Measurements from ENCODE around the gene POLN.
A peak's percentile ranks its signal among the peaks of the same experiment; 100 is the strongest.

The POLN gene

GRCh38 chr4:2263926-2264321 lies 22.0 kb upstream of the POLN start:
- DNase-seq (ENCODE audit: low read depth) = no peak

- DNase-seq (ENCODE audit: low read depth) = no peak
Measured at GRCh38 chr4:2262944-2263250, 21.0 kb upstream of the POLN start.

- DNase-seq (ENCODE audit: low read depth) = peak; percentile 99
Measured at GRCh38 chr4:2262145-2262943, 20.4 kb upstream of the POLN start.

GRCh38 chr4:2261853-2262144 lies 19.9 kb upstream of the POLN start, which contains the start of gene MXD4:
Gene MXD4 (minus strand): TSS chr4:2262109. CDS start chr4:2261980, 129 bp downstream.
- no peak for DNase-seq (ENCODE audit: low read depth)

GRCh38 chr4:2261110-2261852 lies 19.4 kb upstream of the POLN start:
- peak; percentile 67 for DNase-seq (ENCODE audit: low read depth)

GRCh38 chr4:2260344-2261109 lies 18.6 kb upstream of the POLN start:
- DNase-seq (ENCODE audit: low read depth) = no peak

- no peak for DNase-seq (ENCODE audit: low read depth)
Measured at GRCh38 chr4:2259541-2260343, 17.8 kb upstream of the POLN start.

GRCh38 chr4:2259036-2259540 lies 17.2 kb upstream of the POLN start:
- no peak for DNase-seq (ENCODE audit: low read depth)

GRCh38 chr4:2258091-2259035 lies 16.4 kb upstream of the POLN start:
- no peak for DNase-seq (ENCODE audit: low read depth)

- DNase-seq (ENCODE audit: low read depth) = no peak
Measured at GRCh38 chr4:2257361-2258081, 15.6 kb upstream of the POLN start.

- no peak for DNase-seq (ENCODE audit: low read depth)
Measured at GRCh38 chr4:2256781-2257191, 14.9 kb upstream of the POLN start.

GRCh38 chr4:2256156-2256731 lies 14.3 kb upstream of the POLN start:
- DNase-seq (ENCODE audit: low read depth) = no peak

GRCh38 chr4:2255501-2256155 lies 13.7 kb upstream of the POLN start:
- no peak for DNase-seq (ENCODE audit: low read depth)

- no peak for DNase-seq (ENCODE audit: low read depth)
Measured at GRCh38 chr4:2254665-2255500, 13.0 kb upstream of the POLN start.

GRCh38 chr4:2253160-2254084 lies 11.5 kb upstream of the POLN start:
- no peak for DNase-seq (ENCODE audit: low read depth)

GRCh38 chr4:2252530-2253091 lies 10.7 kb upstream of the POLN start:
- no peak for DNase-seq (ENCODE audit: low read depth)

Measured in ELR (cell line).